Measurements from ENCODE around the gene LHPP. TPM values are rescaled to one million over a fixed set of nuclear protein-coding genes. Genes with fewer than 3 reads are reported as not detected.

Gene LHPP
- total RNA-seq, 1 donor from 2014 or later, result 7.6 TPM

GRCh38 chr10:124449170-124450011, 12.2 kb upstream of the LHPP start:
- H3K4me3 ChIP-seq, result peak overlapping the region; percentile 54
- intact Hi-C loops (cut with micrococcal nuclease), result no loop called here
- H3K9me3 ChIP-seq (replicated peaks), result no peaks in the 10 kb centered on the region
- TF ChIP-seq, protein P1, sequence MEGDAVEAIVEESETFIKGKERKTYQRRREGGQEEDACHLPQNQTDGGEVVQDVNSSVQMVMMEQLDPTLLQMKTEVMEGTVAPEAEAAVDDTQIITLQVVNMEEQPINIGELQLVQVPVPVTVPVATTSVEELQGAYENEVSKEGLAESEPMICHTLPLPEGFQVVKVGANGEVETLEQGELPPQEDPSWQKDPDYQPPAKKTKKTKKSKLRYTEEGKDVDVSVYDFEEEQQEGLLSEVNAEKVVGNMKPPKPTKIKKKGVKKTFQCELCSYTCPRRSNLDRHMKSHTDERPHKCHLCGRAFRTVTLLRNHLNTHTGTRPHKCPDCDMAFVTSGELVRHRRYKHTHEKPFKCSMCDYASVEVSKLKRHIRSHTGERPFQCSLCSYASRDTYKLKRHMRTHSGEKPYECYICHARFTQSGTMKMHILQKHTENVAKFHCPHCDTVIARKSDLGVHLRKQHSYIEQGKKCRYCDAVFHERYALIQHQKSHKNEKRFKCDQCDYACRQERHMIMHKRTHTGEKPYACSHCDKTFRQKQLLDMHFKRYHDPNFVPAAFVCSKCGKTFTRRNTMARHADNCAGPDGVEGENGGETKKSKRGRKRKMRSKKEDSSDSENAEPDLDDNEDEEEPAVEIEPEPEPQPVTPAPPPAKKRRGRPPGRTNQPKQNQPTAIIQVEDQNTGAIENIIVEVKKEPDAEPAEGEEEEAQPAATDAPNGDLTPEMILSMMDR (IDR thresholded peaks at IDR 0.05; ENCODE audit: borderline replicate concordance), result no peak
- H3K27ac ChIP-seq (replicated peaks), result no peak overlapping the region
- DNase-seq, result no peak
- no peaks in the 10 kb centered on the region for H3K36me3 ChIP-seq
- peaks cover 32% of the 10 kb centered on the region for H3K4me1 ChIP-seq
- H3K27me3 ChIP-seq (ENCODE audit: low read depth), result peaks cover 100% of the 10 kb centered on the region

GRCh38 chr10:124450012-124450782, 11.4 kb upstream of the LHPP start, which contains the start of gene NKX1-2:
NKX1-2 (minus strand) TSS chr10:124450035; CDS start chr10:124449943, 92 bp downstream.
- peaks cover 100% of the 10 kb centered on the region for H3K27me3 ChIP-seq (ENCODE audit: low read depth)
- no peak within 1 kb of the TSS for H3K27ac ChIP-seq (replicated peaks)
- DNase-seq, result no peak
- H3K4me3 ChIP-seq, result peak within 1 kb of the TSS; percentile 54
- no peaks in the 10 kb centered on the region for H3K9me3 ChIP-seq (replicated peaks)
- intact Hi-C loops (cut with micrococcal nuclease), result no loop called here
- TF ChIP-seq, protein P1 (IDR thresholded peaks at IDR 0.05; ENCODE audit: borderline replicate concordance), result no peak
- peaks cover 32% of the 10 kb centered on the region for H3K4me1 ChIP-seq
- no peaks in the 10 kb centered on the region for H3K36me3 ChIP-seq

DNA sequence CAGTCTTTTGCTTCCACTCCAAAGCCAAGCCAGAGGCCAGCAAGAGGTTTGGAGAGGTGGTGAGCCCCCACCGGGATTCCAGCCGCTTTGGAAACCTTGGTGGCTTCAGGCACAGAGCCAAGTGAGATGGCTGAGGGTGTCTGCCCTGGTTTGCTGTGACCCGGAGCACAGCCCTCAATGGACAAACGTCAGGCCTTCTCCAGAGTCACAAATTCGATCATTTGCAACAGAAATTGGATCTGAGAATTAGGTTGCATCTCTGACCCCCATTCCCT, 10.9 kb upstream of the LHPP start:
- Histone ChIP-seq H3K27me3 (ENCODE audit: low read depth) (peaks cover 100% of the 10 kb centered on the region), H3K4me1 (peaks cover 32% of the 10 kb centered on the region), H3K9me3 (replicated peaks) (no peaks in the 10 kb centered on the region), H3K4me3 (no peak overlapping the region), H3K36me3 (no peaks in the 10 kb centered on the region), H3K27ac (replicated peaks) (no peak overlapping the region)
- intact Hi-C loops (cut with micrococcal nuclease), result no loop called here
- DNase-seq, result no peak
- TF ChIP-seq, protein P1 (IDR thresholded peaks at IDR 0.05; ENCODE audit: borderline replicate concordance), result no peak

DNA sequence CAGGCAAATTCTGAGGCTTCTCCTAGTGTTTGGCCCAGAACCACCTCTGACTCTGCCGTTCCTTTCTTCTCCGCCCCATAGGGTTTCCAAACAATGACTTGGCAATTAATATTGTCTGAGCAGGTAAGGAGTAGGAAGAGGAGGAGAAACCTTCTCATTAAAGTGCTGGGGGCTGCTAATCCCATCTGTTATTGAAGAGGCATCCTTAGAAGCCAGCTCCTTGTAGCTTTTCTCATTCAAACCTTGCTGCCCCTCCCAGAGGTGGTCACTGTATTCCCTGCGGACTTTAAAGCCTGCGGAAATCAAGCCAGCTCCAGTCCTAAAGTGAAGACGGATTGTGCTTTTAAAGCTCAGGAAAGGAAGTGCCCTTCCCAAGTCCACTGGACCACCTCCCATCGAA, 10.3 kb upstream of the LHPP start:
- intact Hi-C loops (cut with micrococcal nuclease), result no loop called here
- H3K36me3 ChIP-seq, result no peaks in the 10 kb centered on the region
- no peak overlapping the region for H3K4me3 ChIP-seq
- TF ChIP-seq, protein P1 (IDR thresholded peaks at IDR 0.05; ENCODE audit: borderline replicate concordance), result no peak
- no peak for DNase-seq
- H3K4me1 ChIP-seq, result peaks cover 32% of the 10 kb centered on the region
- H3K9me3 ChIP-seq (replicated peaks), result no peaks in the 10 kb centered on the region
- peaks cover 100% of the 10 kb centered on the region for H3K27me3 ChIP-seq (ENCODE audit: low read depth)
- H3K27ac ChIP-seq (replicated peaks), result no peak overlapping the region

- Histone ChIP-seq H3K9me3 (replicated peaks) (no peaks in the 10 kb centered on the region), H3K27ac (replicated peaks) (no peak overlapping the region), H3K27me3 (ENCODE audit: low read depth) (peaks cover 78% of the 10 kb centered on the region), H3K36me3 (no peaks in the 10 kb centered on the region), H3K4me1 (peaks cover 12% of the 10 kb centered on the region), H3K4me3 (no peak overlapping the region)
- DNase-seq, result no peak
- TF ChIP-seq, protein P1 (IDR thresholded peaks at IDR 0.05; ENCODE audit: borderline replicate concordance), result no peak
- intact Hi-C loops (cut with micrococcal nuclease), result no loop called here
These were observed 7.5 kb upstream of the LHPP start for GRCh38 chr10:124453960-124454610.
